ENCODE results near the gene UBE2R2. TPM values are rescaled to one million over a fixed set of nuclear protein-coding genes. Genes with fewer than 3 reads are reported as not detected.
"Not testable (repeated sequence)": the region's sequence is repeated elsewhere in the genome, so short reads cannot be mapped to it uniquely, and the experiment has no call there.

Gene UBE2R2
- total RNA-seq, 2 experiments from 2014 or later: 13.7 to 57.3 TPM

DNA sequence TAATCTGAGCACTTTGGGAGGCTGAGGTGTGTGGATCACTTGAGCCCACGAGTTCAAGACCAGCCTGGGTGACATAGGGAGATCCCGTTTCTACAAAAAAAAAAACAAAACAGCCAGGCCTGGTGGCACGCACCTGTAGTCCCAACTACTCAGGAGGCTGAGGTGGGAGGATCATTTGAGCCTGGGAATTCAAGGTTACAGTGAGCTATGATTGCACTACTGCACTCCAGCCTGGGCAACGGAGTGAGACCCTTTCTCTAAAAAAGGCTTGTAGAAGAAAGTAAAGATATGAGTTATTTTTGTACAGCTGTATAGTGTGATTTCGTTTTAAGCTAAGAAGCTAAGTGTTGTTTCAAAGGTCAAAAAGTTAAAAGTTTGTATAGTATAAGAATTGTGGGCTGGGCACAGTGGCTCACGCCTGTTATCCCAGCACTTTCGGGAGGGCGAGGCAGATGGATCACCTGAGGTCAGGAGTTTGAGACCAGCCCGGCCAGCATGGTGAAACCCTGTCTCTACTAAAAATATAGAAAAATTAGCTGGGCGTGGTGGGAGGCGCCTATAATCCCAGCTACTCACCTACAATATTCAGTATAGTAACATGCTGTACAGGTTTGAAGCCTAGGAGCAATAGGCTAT is 18.8 kb downstream of the UBE2R2 start:
- CTCF ChIA-PET (ENCODE audit: unreplicated experiment): no interaction called here
- DNase-seq (ENCODE audit: low spot score): no peak
- H3K9me3 ChIP-seq (ENCODE audit: low read length): no peaks in the 10 kb centered on the region
- peaks cover 99% of the 10 kb centered on the region for H3K79me2 ChIP-seq (ENCODE audit: insufficient read depth, low read depth, low read length)
- peaks cover 32% of the 10 kb centered on the region for H3K36me3 ChIP-seq (ENCODE audit: insufficient read depth, low read length)
- intact Hi-C loops (cut with micrococcal nuclease; ENCODE audit: unreplicated experiment): no loop called here
- H4K20me1 ChIP-seq (ENCODE audit: insufficient read depth, low read length): peaks cover 19% of the 10 kb centered on the region; the same call in 1 of the 2 replicates
- no peak overlapping the region for H2AFZ ChIP-seq (ENCODE audit: low read length)
- no peak overlapping the region for H3K4me2 ChIP-seq (ENCODE audit: low read length)
- peaks cover 19% of the 10 kb centered on the region for H3K4me1 ChIP-seq (ENCODE audit: insufficient read depth, low read length, poor library complexity, severe bottlenecking)
- no peak overlapping the region for H3K4me3 ChIP-seq (ENCODE audit: low read depth, low read length, poor library complexity, severe bottlenecking)
- H3K9me2 ChIP-seq (ENCODE audit: insufficient read depth, low read length): no peaks in the 10 kb centered on the region
- POLR2A ChIA-PET: interaction anchor here (0.6 to 1.8 kb wide), 6 partner anchors 11 to 49 kb away, joined by 3 to 7 read pairs (median 4); no protein-coding TSS in a partner anchor
- TF ChIP-seq, protein P1, sequence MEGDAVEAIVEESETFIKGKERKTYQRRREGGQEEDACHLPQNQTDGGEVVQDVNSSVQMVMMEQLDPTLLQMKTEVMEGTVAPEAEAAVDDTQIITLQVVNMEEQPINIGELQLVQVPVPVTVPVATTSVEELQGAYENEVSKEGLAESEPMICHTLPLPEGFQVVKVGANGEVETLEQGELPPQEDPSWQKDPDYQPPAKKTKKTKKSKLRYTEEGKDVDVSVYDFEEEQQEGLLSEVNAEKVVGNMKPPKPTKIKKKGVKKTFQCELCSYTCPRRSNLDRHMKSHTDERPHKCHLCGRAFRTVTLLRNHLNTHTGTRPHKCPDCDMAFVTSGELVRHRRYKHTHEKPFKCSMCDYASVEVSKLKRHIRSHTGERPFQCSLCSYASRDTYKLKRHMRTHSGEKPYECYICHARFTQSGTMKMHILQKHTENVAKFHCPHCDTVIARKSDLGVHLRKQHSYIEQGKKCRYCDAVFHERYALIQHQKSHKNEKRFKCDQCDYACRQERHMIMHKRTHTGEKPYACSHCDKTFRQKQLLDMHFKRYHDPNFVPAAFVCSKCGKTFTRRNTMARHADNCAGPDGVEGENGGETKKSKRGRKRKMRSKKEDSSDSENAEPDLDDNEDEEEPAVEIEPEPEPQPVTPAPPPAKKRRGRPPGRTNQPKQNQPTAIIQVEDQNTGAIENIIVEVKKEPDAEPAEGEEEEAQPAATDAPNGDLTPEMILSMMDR (conservative IDR thresholded peaks at IDR 0.05; ENCODE audit: low read length): no peak
- no peak for TF ChIP-seq EZH2phosphoT487 (IDR thresholded peaks at IDR 0.05; ENCODE audit: borderline replicate concordance, low read depth, low read length)
- no peak overlapping the region for H3K27ac ChIP-seq (ENCODE audit: low read depth, low read length, poor library complexity, severe bottlenecking)
- BruUV-seq (replicated peaks): no TSS peak

DNA sequence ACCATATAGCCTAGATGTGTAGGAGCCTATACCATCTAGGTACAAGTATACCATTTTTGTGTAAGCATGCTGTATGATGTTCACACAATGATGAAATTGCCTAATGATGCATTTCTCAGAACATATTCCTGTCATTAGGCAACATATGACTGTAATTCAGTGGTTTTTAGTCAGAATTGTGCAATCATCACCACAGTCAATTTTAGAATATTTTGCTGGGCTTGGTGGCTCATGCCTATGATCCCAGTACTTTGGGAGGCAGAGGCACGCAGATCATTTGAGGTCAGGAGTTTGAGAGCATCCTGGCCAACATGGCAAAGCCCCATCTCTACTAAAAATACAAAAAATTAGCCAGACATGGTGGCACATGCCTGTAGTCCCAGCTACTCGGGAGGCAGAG is 19.3 kb downstream of the UBE2R2 start:
- H3K27ac ChIP-seq (ENCODE audit: low read depth, low read length, poor library complexity, severe bottlenecking); CTCF ChIA-PET (ENCODE audit: unreplicated experiment); intact Hi-C loops (cut with micrococcal nuclease; ENCODE audit: unreplicated experiment); H3K9me3 ChIP-seq (ENCODE audit: low read length); H3K4me2 ChIP-seq (ENCODE audit: low read length); H3K4me3 ChIP-seq (ENCODE audit: low read depth, low read length, poor library complexity, severe bottlenecking); DNase-seq (ENCODE audit: low spot score); H3K9me2 ChIP-seq (ENCODE audit: insufficient read depth, low read length); H2AFZ ChIP-seq (ENCODE audit: low read length); BruUV-seq (replicated peaks): not testable (repeated sequence)
- peaks cover 14% of the 10 kb centered on the region; the same call in 1 of the 2 replicates for H4K20me1 ChIP-seq (ENCODE audit: insufficient read depth, low read length)
- POLR2A ChIA-PET: interaction anchor here (0.8 to 1.0 kb wide), 4 partner anchors 11 to 49 kb away, joined by 3 to 4 read pairs (median 3); no protein-coding TSS in a partner anchor
- H3K79me2 ChIP-seq (ENCODE audit: insufficient read depth, low read depth, low read length): peaks cover 99% of the 10 kb centered on the region
- H3K36me3 ChIP-seq (ENCODE audit: insufficient read depth, low read length): peaks cover 32% of the 10 kb centered on the region
- H3K4me1 ChIP-seq (ENCODE audit: insufficient read depth, low read length, poor library complexity, severe bottlenecking): peaks cover 19% of the 10 kb centered on the region

DNA sequence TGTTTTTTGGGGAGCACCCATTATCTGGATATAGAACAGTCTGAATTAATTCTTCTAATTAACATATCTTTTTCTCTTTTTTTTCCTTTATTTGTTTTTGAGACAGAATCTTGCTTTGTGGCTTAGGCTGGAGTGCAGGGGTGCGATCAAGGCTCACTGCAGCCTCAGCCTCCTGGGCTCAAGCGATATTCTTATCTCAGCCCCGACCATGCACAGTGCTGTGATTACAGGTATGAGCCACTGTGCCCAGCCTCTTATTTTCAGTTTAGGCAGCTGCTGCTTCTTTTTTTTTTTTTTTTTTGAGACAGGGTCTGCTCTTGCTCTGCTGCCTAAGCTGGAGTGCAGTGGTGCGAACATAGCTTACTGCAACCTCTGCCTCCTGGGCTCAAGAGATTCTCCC is 20.2 kb downstream of the UBE2R2 start:
- intact Hi-C loops (cut with micrococcal nuclease; ENCODE audit: unreplicated experiment): no loop called here
- no peak overlapping the region for H2AFZ ChIP-seq (ENCODE audit: low read length)
- TF ChIP-seq EZH2phosphoT487 (IDR thresholded peaks at IDR 0.05; ENCODE audit: borderline replicate concordance, low read depth, low read length): no peak
- TF ChIP-seq, protein P1 (conservative IDR thresholded peaks at IDR 0.05; ENCODE audit: low read length): no peak
- BruUV-seq (replicated peaks): no TSS peak
- DNase-seq (ENCODE audit: low spot score): no peak
- no peak overlapping the region; the same call in 1 of the 2 replicates for H3K4me2 ChIP-seq (ENCODE audit: low read length)
- H3K27ac ChIP-seq (ENCODE audit: low read depth, low read length, poor library complexity, severe bottlenecking): no peak overlapping the region
- ChIA-PET POLR2A (interaction anchor here (0.6 to 1.3 kb wide), 7 partner anchors 10 to 69 kb away, joined by 3 to 7 read pairs (median 4); no protein-coding TSS in a partner anchor), CTCF (ENCODE audit: unreplicated experiment) (interaction anchor here (1.9 kb wide), 1 partner anchor 23 kb away, joined by 4 read pairs; no protein-coding TSS in a partner anchor)
- no peak overlapping the region for H3K4me3 ChIP-seq (ENCODE audit: low read depth, low read length, poor library complexity, severe bottlenecking)
- no peaks in the 10 kb centered on the region for H3K9me2 ChIP-seq (ENCODE audit: insufficient read depth, low read length)
- peaks cover 19% of the 10 kb centered on the region for H3K4me1 ChIP-seq (ENCODE audit: insufficient read depth, low read length, poor library complexity, severe bottlenecking)
- H3K79me2 ChIP-seq (ENCODE audit: insufficient read depth, low read depth, low read length): peaks cover 100% of the 10 kb centered on the region
- peaks cover 35% of the 10 kb centered on the region for H3K36me3 ChIP-seq (ENCODE audit: insufficient read depth, low read length)
- H3K9me3 ChIP-seq (ENCODE audit: low read length): no peaks in the 10 kb centered on the region
- H4K20me1 ChIP-seq (ENCODE audit: insufficient read depth, low read length): peaks cover 20% of the 10 kb centered on the region

Data from OCI-LY7 (cell line).